K562 (cell line): ENCODE data around the gene ACTA2. TPM values are rescaled to one million over a fixed set of nuclear protein-coding genes. Genes with fewer than 3 reads are reported as not detected.

Experiments used
- ATAC-seq: fragments of 200-7000 bp; cut with Tn5 transposase; 3 replicates; pipeline ENCODE4 v1.9.1; 2020; ENCODE audit warnings: moderate library complexity
- BruUV-seq: library from RNA; stranded (reverse); fragments of 400-500 nt; replicated peaks from 2 replicates; lab custom pipeline; 2021; lab: Mats Ljungman, UMichigan
- CTCF ChIA-PET: fragments of 300-600 bp; formaldehyde crosslinking; extraction: SDS; loops from one replicate; lab custom pipeline; 2021; ENCODE audit warnings: low intra/inter-chr PET ratio; lab: Yijun Ruan, JAX
- POLR2A ChIA-PET: fragments of 300-600, 350-650 bp; sonication (Branson Sonifier 250); formaldehyde crosslinking; extraction: SDS; loops from one replicate; lab custom pipeline; 2021; ENCODE audit warnings: antibody characterized with exemption, inconsistent platforms; lab: Yijun Ruan, JAX
- DNase-seq, 4 experiments: peaks; one replicate each; pipeline versions ENCODE4 v3.0.0 to v3.0.0-alpha.2; 2011 to 2018; ENCODE audit warnings: low spot score in 3 of 4, mixed read lengths in 3 of 4; ENCODE audit errors: extremely low read depth in 1 of 4
- FAIRE-seq: peaks from 2 replicates; lab custom pipeline; 2011; peaks lifted over from hg19 to GRCh38; lab: Jason Lieb, UNC
- H2AFZ ChIP-seq: 2 replicates; pipeline ENCODE4 v1.6.0; 2011; ENCODE audit warnings: low read depth, low read length, control low read depth, inconsistent platforms
- H3K27ac ChIP-seq: fragments of 200-600 bp; 3 replicates; pipeline ENCODE4 v1.8.0; 2011; ENCODE audit warnings: low read depth, mild to moderate bottlenecking, control low read depth, inconsistent platforms, low read length, moderate library complexity, mixed read lengths; ENCODE audit errors: extremely low read depth
- H3K27me3 ChIP-seq, 2 experiments: fragments of 300-600 bp in 1 of 2; 2 replicates in 1 of 2; 3 replicates in 1 of 2; pipeline versions ENCODE4 v1.6.0 to v1.8.0; 2011; ENCODE audit warnings: inconsistent platforms in 2 of 2, low read length in 2 of 2, mild to moderate bottlenecking in 1 of 2, mixed read lengths in 1 of 2, moderate library complexity in 1 of 2; ENCODE audit not compliant: control insufficient read depth in 2 of 2, insufficient read depth in 2 of 2
- H3K36me3 ChIP-seq: fragments of 300-600 bp; 3 replicates; pipeline ENCODE4 v1.8.0; 2011; ENCODE audit warnings: mild to moderate bottlenecking, low read length, inconsistent platforms; ENCODE audit not compliant: control insufficient read depth, insufficient read depth
- H3K4me1 ChIP-seq, 2 experiments: fragments of 200-600 bp in 1 of 2; replicated peaks in 1 of 2; 2 replicates in 1 of 2; 3 replicates in 1 of 2; pipeline versions ENCODE4 v1.5.1 to v1.8.0; 2011; ENCODE audit warnings: inconsistent platforms in 2 of 2, low read length in 2 of 2, mild to moderate bottlenecking in 1 of 2, mixed read lengths in 1 of 2, moderate library complexity in 1 of 2; ENCODE audit not compliant: control insufficient read depth in 2 of 2, insufficient read depth in 2 of 2
- H3K4me2 ChIP-seq: 2 replicates; pipeline ENCODE4 v1.6.1; 2011; ENCODE audit warnings: low read length, control low read depth, inconsistent platforms, mixed read lengths; ENCODE audit not compliant: insufficient read depth
- H3K4me3 ChIP-seq: fragments of 200-600 bp; sonication (generic), shearing (Covaris generic); 2 replicates; pipeline ENCODE4 v1.5.1; 2016; ENCODE audit warnings: control low read depth, inconsistent platforms
- H3K79me2 ChIP-seq: fragments of 200-600 bp; 3 replicates; pipeline ENCODE4 v1.8.0; 2011; ENCODE audit warnings: low read length, inconsistent platforms; ENCODE audit not compliant: control insufficient read depth, insufficient read depth
- H3K9ac ChIP-seq, 2 experiments: 2 replicates each; pipeline versions ENCODE4 v1.6.0 to v1.6.1; 2011; ENCODE audit warnings: low read depth in 2 of 2, low read length in 2 of 2, control low read depth in 1 of 2, inconsistent platforms in 1 of 2, mild to moderate bottlenecking in 1 of 2, mixed read lengths in 1 of 2; ENCODE audit not compliant: insufficient read depth in 1 of 2
- H3K9me1 ChIP-seq: one replicate; pipeline ENCODE4 v1.6.0; 2011; ENCODE audit warnings: inconsistent platforms, mild to moderate bottlenecking, low read length, moderate library complexity; ENCODE audit not compliant: control insufficient read depth, insufficient read depth
- H3K9me3 ChIP-seq: replicated peaks from 2 replicates; pipeline ENCODE4 v1.5.1; 2011; ENCODE audit warnings: low read depth, low read length, inconsistent platforms; ENCODE audit not compliant: control insufficient read depth, insufficient read depth
- H4K20me1 ChIP-seq: replicated peaks from 2 replicates; pipeline ENCODE4 v1.6.1; 2011; ENCODE audit warnings: low read length, inconsistent platforms, mixed read lengths; ENCODE audit not compliant: control insufficient read depth, insufficient read depth
- HDAC6 ChIP-seq: IDR thresholded peaks from 2 replicates; pipeline ENCODE4 v1.6.1; 2012; ENCODE audit warnings: low read depth, mild to moderate bottlenecking, control low read depth, inconsistent platforms, low read length, moderate library complexity
- HOMEZ ChIP-seq: fragments of 250-450 bp; sonication (Bioruptor Pico); IDR thresholded peaks from 2 replicates; pipeline ENCODE4 v1.4.0; 2020; ENCODE audit warnings: mild to moderate bottlenecking, moderate library complexity
- MCM7 ChIP-seq, 2 experiments: fragments of 450-650 bp; IDR thresholded peaks; 2 replicates each; pipeline ENCODE4 v1.6.1; 2016 to 2018
- MLX ChIP-seq, 2 experiments: fragments of 450-650 bp in 1 of 2; sonication (generic) in 1 of 2; formaldehyde crosslinking; conservative IDR thresholded peaks; 2 replicates each; pipeline versions ENCODE4 v1.4.0 to v1.8.1; 2020 to 2022; ENCODE audit warnings: mild to moderate bottlenecking in 1 of 2, missing genetic modification reagents in 1 of 2
- NCOA2 ChIP-seq, 2 experiments: fragments of 450-650 bp; IDR thresholded peaks; 2 replicates each; pipeline ENCODE4 v1.6.1; 2018; ENCODE audit warnings: mild to moderate bottlenecking in 2 of 2, moderate library complexity in 1 of 2; ENCODE audit not compliant: partially characterized antibody in 2 of 2
- ZBTB8A ChIP-seq: fragments of 450-650 bp; IDR thresholded peaks from 2 replicates; pipeline ENCODE4 v1.6.1; 2018; ENCODE audit warnings: mild to moderate bottlenecking, moderate library complexity; ENCODE audit not compliant: partially characterized antibody
- ZFP91 ChIP-seq: sonication (generic); formaldehyde crosslinking; IDR thresholded peaks from 2 replicates; pipeline ENCODE4 v1.8.0; 2022; ENCODE audit warnings: mild to moderate bottlenecking, missing genetic modification reagents
- ZNF217 ChIP-seq: sonication (generic); formaldehyde crosslinking; IDR thresholded peaks from 2 replicates; pipeline ENCODE4 v1.8.0; 2022; ENCODE audit warnings: mild to moderate bottlenecking, missing genetic modification reagents
- ZNF347 ChIP-seq: fragments of 450-650 bp; formaldehyde crosslinking; IDR thresholded peaks from 2 replicates; pipeline ENCODE4 v1.4.0; 2020; ENCODE audit warnings: low read depth, mild to moderate bottlenecking, moderate library complexity
- WGBS: fragments of 100-300 bp; shearing (Covaris generic); methylation state at CpG from one replicate; pipeline ENCODE4 v1.1.6; 2016; ENCODE audit warnings: low coverage, mixed read lengths; ENCODE audit not compliant: insufficient coverage; ENCODE audit errors: missing lambda C conversion rate; 5-methylcytosine and 5-hydroxymethylcytosine counted together
- in situ Hi-C: fragments of 300-500 bp; cut with MboI; formaldehyde crosslinking; loops from 4 replicates; pipeline ENCODE4 v1.15.0; 2018; ENCODE audit warnings: inconsistent platforms, mixed read lengths
- intact Hi-C: fragments of 100-400 bp; cut with micrococcal nuclease; formaldehyde crosslinking; loops from 2 replicates; pipeline ENCODE4 v1.14.2; 2022
- polyA plus RNA-seq, 8 experiments: library from polyadenylated mRNA; depleted of rRNA in 4 of 8; stranded (reverse) in 5 of 8; unstranded in 3 of 8; fragments of >200 nt; fragmentation: Nextera tagmentation in 2 of 8; fragmentation: Illumina TruSeq in 1 of 8; extraction: Ambion mirVana in 2 of 8; extraction: Trizol in 1 of 8; gene quantifications; 2 replicates each; pipeline versions ENCODE4 v1.2.1 to v1.2.3, GENCODE V29; 2011 to 2014; ENCODE audit warnings: inconsistent platforms in 1 of 8, missing spikeins in 1 of 8
- total RNA-seq, 7 experiments: library from RNA; depleted of rRNA in 6 of 7; stranded (reverse); fragments of >200 nt in 6 of 7; fragmentation: Illumina TruSeq in 2 of 7; extraction: Trizol in 2 of 7; gene quantifications; 2 replicates each; pipeline versions ENCODE4 v1.2.1 to v1.2.3, GENCODE V29; 2011 to 2021; ENCODE audit warnings: low replicate concordance in 1 of 7

ACTA2 gene
- total and polyA plus RNA-seq, 9 of the 15 experiments (the other 6 are each of a cell fraction or from before 2014, with no cell fraction given) = 0.15 to 1.0 (median 0.38) TPM; not detected in 3

- no peak for TF ChIP-seq ZNF347
- TF ChIP-seq MCM7 (IDR thresholded peaks at IDR 0.05) = no peak
- no peak for TF ChIP-seq ZFP91 (CRISPR knock-in tag)
- TF ChIP-seq MLX (CRISPR knock-in tag; conservative IDR thresholded peaks at IDR 0.05) = no peak
- TF ChIP-seq HDAC6 = no peak
Observed at GRCh38 chr10:88964360-88964759, 11.8 kb upstream of the ACTA2 start (continued).

- BruUV-seq = no TSS peak
- no peak for FAIRE-seq
Observed at GRCh38 chr10:88963318-88963717, 10.7 kb upstream of the ACTA2 start.

More at GRCh38 chr10:88963318-88963717, 10.7 kb upstream of the ACTA2 start:
- ATAC-seq (no peak), DNase-seq (no peak)
- Histone ChIP-seq H3K9me1 (no peaks in the 10 kb centered on the region), H2AFZ (no peak overlapping the region), H3K4me2 (no peak overlapping the region), H3K4me1 (no peaks in the 10 kb centered on the region), H3K9ac (no peak overlapping the region), H3K27ac (no peak overlapping the region), H3K9me3 (no peaks in the 10 kb centered on the region), H3K4me3 (no peak overlapping the region), H3K36me3 (no peaks in the 10 kb centered on the region), H3K27me3 (no peaks in the 10 kb centered on the region), H3K79me2 (no peaks in the 10 kb centered on the region), H4K20me1 (no peaks in the 10 kb centered on the region)
- intact Hi-C loops = no loop called here
- TF ChIP-seq ZBTB8A (no peak), ZNF217 (CRISPR knock-in tag) (no peak), NCOA2 (IDR thresholded peaks at IDR 0.05; ENCODE audit: partially characterized antibody in 2 of 2) (no peak), HOMEZ (CRISPR knock-in tag) (no peak)
- CTCF ChIA-PET = no interaction called here
- 0% methylated on average over 2 of the region's 2 CpGs for WGBS
- in situ Hi-C loops = no loop called here
- POLR2A ChIA-PET = no interaction called here
